Activated effector memory CD4-positive, alpha-beta T cell treated with Interleukin-2 at 50 U/mL for 16 hours (primary cell): ENCODE measurements around the gene ABCC6.
"Not testable (repeated sequence)": the region's sequence is repeated elsewhere in the genome, so short reads cannot be mapped to it uniquely, and the experiment has no call there.

Experiments
- DNase-seq: peaks from one replicate; pipeline ENCODE4 v3.0.0-alpha.2; 2020

Gene ABCC6

DNA sequence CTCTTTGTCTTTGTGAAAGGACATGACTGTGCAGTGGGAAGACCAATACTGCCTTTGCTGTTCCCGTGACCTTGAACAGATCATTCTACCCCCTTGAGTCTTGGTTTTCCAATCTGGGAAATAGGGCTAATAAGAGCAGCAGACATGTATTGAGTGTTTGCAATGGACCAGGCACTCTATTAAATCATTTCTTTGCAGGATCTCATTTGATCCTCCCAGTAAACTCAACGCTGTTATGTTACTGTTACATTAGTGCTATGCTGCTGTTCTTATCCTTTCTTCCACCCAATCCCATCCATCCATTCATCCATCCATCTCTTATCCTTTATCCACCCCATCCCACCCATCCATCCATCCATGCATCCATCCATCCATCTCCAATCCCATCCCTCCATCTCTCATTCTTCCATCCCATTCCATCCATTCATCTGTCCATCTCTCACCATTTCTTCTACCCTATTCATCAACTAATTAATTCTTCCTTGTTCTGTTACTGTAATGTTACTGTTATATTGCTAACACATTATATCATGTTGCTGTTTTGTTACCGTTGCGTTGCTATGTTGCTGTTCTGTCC is 65.1 kb downstream of the ABCC6 start:
- no peak for DNase-seq

DNA sequence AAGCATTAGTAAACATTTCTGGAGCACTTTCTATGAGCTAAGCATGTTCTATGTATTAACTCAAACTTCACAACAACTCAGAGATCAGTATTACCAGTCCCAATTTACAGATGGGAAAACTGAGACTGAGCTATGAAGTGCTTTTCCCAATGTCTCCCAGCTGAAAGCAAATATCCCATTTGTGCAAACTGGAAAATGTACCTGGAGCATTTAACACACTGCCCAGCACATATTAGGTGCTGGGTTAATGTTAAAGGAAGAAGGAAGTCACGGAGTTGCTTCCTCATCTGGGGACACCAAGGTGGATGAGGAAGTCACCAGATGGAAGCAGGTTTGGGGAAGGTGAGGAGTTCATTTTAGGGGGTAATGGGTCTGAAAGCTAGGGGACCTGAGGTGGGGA is 66.1 kb downstream of the ABCC6 start:
- no peak for DNase-seq

DNA sequence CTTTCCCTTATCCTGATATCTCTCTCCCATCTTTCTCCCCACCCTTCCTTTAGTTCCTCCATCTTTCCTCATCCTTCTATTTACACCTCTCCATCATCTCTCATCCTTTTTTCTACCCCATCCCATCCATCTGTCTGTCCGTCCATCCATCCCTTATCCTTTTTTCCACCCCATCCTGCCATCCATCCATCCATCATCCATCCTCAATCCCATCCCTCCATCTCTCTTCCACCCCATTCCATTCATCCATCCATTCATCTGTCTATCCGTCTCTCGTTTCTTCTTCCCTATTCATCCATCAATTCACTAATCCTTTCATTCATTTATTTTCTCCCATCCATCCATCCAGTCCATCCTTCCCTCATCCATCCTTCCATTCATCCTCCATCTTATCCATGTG is 68.1 kb downstream of the ABCC6 start:
- DNase-seq: no peak

DNA sequence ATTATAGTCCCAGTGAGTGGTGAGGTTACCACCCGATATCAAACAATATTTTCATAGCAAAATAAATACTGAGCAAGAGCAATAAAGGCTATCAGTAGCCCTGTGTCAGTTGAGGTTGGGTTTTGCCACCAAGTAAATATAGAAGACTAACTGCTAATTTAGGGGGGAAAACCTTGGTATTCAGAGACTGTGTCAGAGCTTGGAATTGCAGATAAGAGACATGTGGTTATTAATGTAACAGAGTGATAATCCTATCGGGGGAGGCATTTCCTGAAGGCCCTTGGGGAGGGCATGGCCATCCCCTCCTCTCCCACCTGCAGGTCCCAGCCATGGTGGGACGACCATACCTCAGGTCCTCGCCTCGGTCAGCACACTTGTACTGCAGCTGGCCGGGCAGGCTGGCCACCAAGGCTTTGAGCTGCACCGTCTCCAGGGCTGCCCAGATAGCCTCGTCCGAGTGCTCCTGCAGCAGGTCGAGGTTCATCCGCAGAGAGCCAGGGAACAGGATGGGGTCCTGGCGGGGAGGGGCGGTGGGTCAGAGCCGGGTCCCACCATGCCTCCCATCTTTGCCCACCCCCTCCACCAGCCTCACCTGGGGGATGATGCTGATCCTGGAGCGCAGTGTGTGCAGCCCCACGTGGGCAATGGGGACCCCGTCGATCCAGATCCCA is 68.9 kb downstream of the ABCC6 start:
- DNase-seq: no peak

DNA sequence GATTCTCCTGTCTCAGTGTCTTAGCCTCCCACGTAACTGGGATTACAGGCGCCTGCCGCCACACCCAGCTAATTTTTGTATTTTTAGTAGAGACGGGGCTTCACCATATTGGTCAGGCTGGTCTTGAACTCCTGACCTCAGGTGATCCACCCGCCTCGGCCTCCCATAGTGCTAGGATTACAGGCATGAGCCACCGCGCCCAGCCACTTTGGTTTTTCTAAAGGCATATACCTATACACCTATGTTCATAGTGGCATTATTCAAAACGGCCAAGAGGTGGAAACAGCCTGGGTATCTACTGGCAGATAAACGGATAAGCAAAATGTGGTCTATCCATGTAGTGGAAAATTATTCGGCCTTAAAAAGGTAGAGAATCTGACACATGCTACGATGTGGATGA is 70.3 kb downstream of the ABCC6 start:
- not testable (repeated sequence) for DNase-seq

DNA sequence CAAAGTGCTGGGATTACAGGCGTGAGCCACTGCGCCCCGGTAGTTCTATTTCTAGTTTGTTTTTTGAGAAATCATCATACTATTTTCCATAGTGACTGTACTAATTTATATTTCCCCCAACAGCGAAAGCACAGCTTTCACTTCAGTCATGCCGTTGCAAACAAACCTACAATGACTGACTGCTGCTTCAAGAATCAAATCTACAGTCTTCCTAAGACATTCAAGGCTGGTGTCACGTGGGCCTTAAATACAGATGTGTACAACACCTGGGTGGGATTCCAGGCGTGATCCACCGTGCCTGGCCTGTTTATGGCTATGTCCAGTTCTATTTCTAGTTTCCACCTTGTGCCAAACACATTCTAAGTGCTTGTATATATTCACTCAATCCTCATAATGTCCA is 72.0 kb downstream of the ABCC6 start:
- DNase-seq: no peak

DNA sequence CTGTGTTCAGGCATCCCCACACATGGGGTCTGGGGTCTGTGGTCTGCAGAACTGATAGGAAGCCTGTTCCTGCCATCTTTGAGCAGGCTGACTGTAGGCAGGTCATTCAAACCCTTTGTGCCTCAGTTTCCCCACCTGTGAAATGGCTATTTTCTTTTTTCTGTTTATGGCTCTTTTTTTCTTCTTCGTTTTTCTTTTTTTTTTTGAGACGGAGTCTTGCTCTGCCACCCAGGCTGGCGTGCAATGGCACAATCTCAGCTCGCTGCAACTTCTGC is 72.5 kb downstream of the ABCC6 start:
- DNase-seq: no peak

DNA sequence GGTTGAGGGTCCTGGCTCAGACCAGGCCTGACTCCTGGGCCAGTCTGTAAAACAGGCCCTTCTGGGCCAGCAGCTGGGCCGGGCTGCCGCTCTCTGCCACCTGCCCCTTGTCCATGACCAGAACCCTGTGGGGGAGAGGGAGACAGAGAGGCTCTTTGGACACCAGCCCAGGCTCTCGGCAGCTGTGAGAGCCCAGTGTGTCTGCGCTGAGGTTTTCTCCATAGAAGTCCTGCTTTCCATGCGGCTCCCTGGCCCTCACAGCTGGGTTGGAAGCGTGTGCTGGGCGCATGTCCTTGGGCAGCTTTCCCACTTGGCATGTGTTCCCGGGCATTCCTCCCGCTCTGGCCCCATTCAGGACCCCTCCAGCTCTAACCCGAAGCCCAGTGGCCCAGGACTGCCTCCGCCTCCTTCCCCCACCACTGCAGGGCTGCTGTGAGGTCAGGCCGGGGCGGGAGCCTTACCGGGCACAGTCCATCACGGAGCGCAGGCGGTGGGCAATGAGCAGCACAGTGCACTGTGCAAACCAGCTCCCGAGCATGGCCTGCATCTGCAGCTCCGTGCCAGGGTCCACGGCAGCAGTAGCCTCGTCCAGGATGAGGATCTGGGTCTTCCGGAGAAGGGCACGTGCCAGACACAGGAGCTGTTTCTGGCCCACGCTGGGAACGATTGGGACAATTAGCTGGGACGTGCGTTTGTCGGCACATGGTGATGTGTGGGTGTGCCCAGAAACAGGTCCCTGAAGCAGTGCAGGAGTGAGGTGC is 73.0 kb downstream of the ABCC6 start:
- no peak for DNase-seq

DNA sequence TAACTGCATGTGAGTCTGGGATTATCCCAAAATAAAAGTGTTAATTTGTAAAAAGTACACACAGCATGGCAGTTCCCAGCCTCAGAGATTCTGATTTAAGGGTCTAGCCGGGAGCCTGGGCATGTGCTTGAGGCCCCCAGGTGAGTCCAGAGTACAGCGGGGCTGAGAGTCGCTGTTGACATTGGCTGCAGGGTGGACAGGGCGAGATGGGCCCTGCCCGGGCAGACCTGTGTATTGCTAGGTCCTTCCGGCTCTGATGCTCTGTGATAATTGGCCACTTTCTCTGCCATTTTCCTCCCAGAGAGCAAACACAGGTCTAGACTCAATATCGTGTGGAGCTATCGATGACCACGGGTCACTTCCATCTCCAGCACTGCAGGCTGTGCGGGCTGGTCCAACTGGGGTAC is 73.6 kb downstream of the ABCC6 start:
- DNase-seq: no peak

DNA sequence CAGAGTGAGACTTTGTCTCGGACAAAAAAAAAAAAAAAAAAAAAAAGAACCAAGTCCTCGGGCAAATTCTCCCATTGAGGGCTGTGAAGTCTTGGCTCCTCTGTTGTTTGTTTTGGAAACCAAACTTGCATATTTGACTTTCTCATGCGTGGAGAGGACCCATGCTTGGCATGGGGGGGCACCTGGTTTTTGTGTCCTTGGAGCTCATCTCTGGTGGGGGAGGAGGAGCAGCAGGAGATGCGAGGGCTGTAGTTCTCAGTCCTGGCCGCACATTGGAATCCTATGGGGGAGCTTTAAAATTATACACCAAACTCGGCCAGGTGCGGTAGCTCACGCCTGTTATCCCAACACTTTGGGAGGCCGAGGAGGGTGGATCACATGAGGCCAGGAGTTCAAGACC is 74.5 kb downstream of the ABCC6 start:
- no peak for DNase-seq

DNA sequence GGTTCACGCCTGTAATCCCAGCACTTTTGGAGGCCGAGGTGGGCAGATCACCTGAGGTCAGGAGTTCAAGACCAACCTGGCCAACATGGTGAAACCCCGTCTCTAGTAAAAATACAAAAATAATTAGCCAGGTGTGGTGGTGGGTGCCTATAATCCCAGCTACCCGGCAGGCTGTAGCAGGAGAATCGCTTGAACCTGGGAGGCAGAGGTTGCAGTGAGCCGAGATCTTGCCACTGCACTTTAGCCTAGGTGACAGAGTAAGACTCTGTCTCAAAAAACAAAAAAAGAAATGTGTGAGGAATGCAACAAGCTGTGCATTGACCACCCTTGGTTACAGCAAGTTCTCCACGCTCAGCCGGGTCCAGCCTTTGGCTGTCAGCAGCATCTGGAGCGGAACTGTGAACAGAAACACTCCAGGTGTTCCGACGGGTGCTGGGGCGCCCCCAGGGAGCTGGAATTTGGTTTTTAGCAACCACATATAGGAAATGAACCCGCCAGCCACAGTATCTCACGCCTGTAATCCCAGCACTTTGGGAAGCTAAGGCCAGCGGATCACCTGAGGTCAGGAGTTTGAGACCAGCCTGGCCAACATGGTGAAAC is 75.2 kb downstream of the ABCC6 start:
- not testable (repeated sequence) for DNase-seq

DNA sequence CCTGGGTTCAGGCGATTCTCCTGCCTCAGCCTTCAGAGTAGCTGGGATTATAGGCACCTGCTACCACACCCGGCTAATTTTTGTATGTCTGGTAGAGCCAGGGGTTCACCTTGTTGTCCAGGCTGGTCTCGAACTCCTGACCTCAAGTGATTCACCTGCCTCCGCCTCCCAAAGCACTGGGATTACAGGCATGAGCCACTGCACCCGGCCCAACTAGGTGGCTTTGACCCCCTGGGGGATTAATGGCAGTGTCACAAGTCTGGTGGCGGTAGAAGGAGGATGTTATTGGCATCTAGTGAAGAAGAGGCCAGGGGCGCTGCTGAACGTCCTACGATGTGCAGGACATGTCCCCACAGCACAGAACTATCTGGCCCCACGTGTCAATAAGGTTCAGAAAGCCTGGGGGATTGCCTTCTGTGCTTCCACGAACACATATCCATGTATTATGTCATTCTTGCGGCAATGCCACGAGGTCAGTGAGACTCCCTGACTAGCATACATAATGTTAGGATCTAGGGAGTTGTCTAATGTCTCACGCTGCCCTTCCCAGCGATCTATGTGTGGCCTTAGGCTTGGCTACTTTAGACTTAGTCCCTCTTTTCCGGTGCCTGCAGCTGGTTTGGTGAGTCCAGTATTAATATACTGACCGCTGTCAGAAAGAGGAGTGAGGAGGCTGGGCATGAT is 75.8 kb downstream of the ABCC6 start:
- DNase-seq: no peak

DNA sequence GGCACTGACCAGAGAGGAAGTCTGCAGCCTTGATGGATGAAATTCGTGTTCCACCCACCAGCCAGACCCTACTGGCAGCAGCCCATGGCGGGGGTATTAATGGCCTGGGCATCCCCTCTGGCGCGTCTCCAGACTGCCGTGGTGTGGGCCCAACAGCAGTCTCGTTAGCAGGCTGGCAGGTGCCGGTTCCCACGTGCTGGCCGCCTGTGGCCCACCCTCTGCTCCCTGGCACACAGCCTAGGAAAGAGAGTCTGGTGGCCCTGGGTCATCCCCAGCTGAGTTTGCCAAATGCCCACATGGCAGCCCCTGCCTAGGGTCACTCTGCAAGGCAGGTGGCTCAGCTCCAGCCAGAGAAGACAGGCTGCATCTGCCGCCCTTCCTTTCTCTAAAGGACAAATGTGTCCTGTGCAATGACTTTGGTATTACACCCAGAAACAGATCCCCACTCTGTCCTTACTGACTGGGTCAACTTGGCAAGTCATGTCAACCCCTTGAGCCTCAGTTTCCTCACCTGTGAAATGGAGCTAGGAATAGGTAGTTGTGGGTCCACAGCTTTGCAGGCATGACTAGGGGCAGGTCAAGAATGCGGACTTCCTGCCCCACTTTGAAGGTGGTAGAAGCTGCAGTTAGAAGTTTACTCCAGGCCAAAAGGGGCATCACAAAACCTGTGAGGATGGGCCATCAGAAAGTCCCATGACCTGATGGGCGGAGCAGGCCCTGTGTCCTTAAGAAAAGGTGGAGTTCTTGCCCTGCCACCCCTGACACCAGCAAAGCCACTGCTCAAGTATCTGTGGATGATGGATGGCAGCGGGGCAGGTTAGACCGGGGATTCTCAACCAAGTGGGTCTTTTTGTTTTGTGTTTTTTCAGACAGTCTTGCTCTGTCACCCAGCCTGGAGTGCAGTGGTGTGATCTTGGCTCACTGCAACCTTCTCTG is 76.6 kb downstream of the ABCC6 start:
- DNase-seq: no peak

DNA sequence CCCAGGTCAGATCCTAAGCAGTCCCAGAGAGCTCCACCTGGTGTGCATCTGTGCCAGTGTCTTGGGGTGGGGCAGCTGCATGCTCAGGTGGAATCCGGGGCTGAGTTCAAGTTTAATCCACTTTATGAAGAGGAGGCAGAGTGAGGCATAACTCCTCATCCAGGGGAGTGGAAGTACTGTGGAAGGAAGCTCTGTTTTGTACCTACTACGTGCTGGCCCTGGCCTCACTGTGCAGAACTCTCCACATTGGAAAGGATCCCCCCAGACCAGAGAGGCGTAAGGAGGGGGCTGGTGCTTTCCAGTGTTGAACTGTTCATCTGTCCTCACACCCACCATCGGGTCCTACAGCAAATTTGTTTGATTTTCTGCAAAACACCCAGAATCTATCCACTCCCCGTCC is 78.0 kb downstream of the ABCC6 start:
- no peak for DNase-seq

DNA sequence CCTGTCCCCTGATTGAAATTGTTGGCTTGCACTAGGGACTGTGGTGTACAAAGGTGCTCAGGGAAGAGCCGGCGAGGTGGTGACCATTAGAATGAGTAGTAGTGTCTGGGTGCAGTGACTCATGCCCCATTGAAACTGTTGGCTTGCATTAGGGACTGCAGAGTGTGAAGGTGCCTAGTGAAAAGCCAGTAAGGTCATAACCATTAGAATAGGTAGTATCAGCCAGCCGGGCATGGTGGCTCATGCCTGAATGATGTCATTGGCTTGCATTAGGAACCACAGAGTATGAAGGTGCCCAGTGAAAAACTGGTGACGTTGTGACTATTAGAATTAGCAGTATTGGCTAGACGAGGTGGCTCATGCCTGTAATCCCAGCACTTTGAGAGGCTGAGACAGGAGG is 78.9 kb downstream of the ABCC6 start:
- no peak for DNase-seq

DNA sequence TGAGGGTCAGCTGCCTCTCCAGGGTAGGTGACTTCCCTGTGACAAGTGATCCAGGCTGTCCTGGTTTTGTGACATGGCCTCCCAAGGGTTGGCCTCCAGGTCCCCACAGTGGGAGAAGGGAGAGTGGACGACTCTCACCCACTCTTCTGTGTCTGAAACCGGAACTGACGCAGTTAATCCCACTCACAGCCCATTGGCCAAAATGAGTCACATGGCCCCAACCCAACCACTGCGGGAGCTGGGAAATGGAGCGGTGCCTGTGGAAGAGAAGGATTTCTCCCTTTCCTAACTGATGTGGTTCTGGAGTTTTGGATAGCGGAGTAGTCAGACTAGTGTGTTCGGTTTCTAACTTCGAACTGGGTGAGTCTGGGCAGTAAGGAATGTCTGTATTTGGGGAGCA is 79.4 kb downstream of the ABCC6 start:
- DNase-seq: no peak

DNA sequence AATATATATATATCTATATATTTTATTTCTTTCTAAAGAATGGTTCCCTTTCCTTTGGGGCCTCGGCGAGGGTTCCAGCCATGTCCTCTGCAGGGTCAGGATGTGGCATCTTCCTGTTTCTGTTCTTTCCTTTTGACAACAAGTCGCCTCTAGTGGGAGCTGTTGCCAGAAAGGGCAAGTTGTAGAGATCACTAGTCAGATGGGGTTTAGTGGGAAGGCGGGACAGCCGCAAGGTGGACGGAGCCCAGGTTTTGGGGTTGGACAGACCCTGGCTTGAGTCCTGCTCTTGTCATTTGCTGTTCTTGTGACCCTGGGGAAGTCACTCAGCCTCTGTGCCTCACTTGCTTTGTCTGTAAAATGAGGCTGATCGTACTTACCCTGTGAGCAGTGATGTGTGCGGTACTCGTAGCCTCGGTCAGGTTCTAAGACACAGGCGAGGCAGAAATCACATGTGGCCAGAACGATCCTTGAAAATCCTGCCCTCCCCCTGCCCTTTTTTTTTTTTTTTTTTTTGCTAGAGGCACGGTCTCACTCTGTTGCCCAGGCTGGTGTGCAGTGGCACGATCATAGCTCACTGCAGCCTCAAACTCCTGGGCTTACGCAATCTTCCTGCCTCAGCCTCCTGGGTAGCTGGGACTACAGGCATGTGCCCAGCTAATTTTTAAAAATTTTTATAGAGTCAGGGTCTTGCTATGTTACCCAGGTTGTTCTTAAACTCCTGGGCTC is 80.1 kb downstream of the ABCC6 start:
- no peak for DNase-seq

DNA sequence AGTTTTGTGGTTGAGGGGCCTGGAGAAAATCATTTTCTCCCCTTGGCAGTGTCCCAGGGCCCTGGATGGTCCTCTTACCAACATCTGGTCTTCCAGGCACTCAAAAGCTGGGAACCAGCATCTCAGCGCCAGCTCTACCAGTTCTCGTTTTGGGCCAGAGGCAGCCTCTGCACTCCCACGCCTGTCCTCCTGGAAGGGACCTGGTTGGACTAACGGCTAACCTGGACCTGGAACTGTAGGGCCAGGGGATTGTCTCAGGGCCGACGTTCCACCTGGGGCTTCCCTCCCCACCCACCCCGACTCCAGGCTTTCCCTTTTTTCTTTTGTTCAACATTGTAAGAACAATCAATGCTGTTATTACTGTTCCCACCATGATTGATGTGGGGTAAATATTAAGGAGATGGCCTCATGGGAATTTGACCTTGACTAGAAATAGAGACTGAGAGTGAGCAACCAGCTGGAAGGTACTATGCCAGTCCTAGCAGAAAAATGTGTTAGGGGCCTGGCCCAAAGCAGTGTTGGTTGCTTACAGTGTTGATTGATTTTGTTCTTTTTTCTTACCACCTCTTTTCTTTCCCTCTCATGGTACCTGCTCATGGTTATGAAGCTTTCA is 81.4 kb downstream of the ABCC6 start:
- no peak for DNase-seq

DNA sequence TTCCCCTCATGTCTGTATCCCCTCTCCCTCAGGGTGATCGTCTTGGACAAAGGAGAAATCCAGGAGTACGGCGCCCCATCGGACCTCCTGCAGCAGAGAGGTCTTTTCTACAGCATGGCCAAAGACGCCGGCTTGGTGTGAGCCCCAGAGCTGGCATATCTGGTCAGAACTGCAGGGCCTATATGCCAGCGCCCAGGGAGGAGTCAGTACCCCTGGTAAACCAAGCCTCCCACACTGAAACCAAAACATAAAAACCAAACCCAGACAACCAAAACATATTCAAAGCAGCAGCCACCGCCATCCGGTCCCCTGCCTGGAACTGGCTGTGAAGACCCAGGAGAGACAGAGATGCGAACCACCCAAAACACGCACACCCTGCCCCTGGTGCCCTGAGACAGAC is 82.2 kb downstream of the ABCC6 start:
- no peak for DNase-seq

DNA sequence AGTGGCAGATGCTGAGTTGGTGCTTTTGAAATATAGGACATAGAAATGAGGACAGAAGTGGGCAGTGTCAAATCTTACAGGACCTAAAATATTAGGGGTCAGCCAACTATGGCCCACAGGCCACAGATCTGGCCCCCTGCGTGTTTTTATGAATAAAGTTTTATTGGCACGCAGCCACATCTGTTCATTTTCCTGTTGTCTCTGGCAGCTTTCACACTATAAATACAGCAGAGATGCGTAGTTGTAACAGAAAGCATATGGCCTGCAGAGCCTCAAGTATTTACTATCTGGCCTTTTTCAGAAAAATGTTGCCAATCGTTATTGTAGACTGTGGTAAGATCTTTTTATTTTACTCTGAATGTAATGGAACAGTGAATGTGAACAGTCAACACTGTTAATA is 82.8 kb downstream of the ABCC6 start:
- DNase-seq: no peak

DNA sequence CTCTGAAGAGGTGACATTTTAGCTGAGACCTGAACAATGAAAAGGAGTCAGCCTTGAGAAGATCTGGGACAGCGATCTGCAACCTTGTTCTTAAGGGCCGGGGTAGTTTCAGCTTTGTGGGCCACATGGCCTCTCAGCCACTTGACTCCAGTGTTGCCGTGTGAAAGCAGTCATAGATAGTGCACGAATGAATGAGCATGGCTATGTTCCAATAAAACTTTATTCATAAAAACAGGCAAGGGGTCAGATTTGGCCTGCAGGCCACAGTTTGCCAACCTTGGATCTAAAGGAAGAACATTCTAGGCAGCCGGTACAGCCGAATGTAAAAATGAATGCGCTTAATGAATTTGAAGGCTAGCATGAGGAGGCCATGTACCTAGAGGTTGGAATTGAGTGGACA is 83.5 kb downstream of the ABCC6 start:
- DNase-seq: no peak
